Cardiac muscle cell (in vitro differentiated cells and primary cell): ENCODE results near the gene WRAP73. TPM values are rescaled to one million over a fixed set of nuclear protein-coding genes. Genes with fewer than 3 reads are reported as not detected.
A peak's percentile ranks its signal among the peaks of the same experiment; 100 is the strongest.

Experiments
- DNase-seq, 2 donors: peaks; one replicate each; pipeline versions ENCODE4 v3.0.0 to v3.0.0-alpha.2; 2010 to 2017; ENCODE audit warnings: low read depth in 1 of 2, low spot score in 1 of 2
- H3K27ac ChIP-seq: fragments of 200-600 bp; sonication (generic); 2 replicates; pipeline ENCODE4 v1.5.1; 2016
- H3K27me3 ChIP-seq: fragments of 200-600 bp; sonication (generic); 2 replicates; pipeline ENCODE4 v1.6.0; 2016; ENCODE audit warnings: control low read depth
- H3K36me3 ChIP-seq: fragments of 200-600 bp; sonication (generic); 2 replicates; pipeline ENCODE4 v1.5.1; 2016; ENCODE audit warnings: control low read depth
- H3K4me1 ChIP-seq: fragments of 200-600 bp; sonication (generic); 2 replicates; pipeline ENCODE4 v1.8.1; 2017; ENCODE audit warnings: low read depth, mild to moderate bottlenecking, mixed run types
- H3K4me3 ChIP-seq: fragments of 200-600 bp; sonication (generic); 2 replicates; pipeline ENCODE4 v1.5.1; 2016; ENCODE audit warnings: mild to moderate bottlenecking
- H3K9me3 ChIP-seq: fragments of 200-600 bp; sonication (generic); 2 replicates; pipeline ENCODE4 v1.5.1; 2017; ENCODE audit warnings: low read depth, mild to moderate bottlenecking, control low read depth
- CTCF ChIP-seq: IDR thresholded peaks from 2 replicates; pipeline ENCODE4 v1.5.1; 2012; ENCODE audit warnings: low read depth, mild to moderate bottlenecking, low read length
- polyA plus RNA-seq: library from polyadenylated mRNA; unstranded; fragments of >200 nt; fragmentation: Nextera tagmentation; extraction: Ambion mirVana; gene quantifications from 2 replicates; pipeline ENCODE4 v1.2.1, GENCODE V29; 2016
- total RNA-seq: library from RNA; depleted of rRNA; stranded (reverse); fragments of >200 nt; gene quantifications from 2 replicates; pipeline ENCODE4 v1.2.3, GENCODE V29; 2016

WRAP73 gene
- total and polyA plus RNA-seq, 2 experiments from 2014 or later, result 21.6 to 25.9 TPM

DNA sequence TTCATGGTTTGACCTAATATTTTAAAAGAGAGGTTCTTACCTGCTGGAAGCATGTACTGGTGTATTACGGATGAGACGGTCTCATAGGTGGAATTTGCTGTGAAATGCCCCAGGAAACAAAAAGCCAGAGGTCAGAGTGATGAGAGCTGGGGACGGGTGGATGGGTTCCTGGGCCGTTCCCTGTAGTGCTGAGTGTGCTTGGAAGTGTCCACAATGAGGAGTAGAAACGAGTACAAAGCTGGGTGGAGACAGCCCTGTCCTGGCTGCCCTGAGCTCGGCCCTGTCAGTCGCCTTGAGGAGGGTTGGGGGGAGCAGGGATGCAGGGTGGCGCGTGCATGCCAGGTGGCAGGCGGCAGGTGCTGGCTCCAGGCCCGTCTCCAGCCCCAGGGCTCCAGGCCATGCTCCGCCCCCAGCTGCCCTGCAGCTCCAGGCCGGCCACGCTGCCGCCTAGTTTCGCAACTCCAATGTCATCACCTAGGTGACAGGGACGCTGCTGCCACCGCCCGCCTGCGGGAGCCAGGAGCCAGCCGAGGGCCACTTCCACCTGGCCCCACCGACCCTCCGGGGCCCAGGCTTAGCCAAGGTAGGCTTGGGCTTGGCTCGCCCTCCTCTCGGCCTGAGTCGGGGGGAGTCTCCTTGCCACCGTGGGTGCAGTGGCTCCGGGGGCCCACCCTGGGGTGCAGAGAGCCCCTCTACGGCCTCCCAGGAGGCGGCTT lies 18.8 kb upstream of the WRAP73 start:
- Histone ChIP-seq H3K9me3 (no peaks in the 10 kb centered on the region), H3K4me1 (no peaks in the 10 kb centered on the region), H3K27me3 (peaks cover 29% of the 10 kb centered on the region), H3K27ac (no peak overlapping the region), H3K4me3 (no peak overlapping the region), H3K36me3 (no peaks in the 10 kb centered on the region)
- no peak for TF ChIP-seq CTCF
- peak; percentile 26 to 88 for DNase-seq

- Histone ChIP-seq H3K36me3 (no peaks in the 10 kb centered on the region), H3K27ac (no peak overlapping the region), H3K9me3 (no peaks in the 10 kb centered on the region), H3K4me3 (no peak overlapping the region), H3K27me3 (peaks cover 30% of the 10 kb centered on the region), H3K4me1 (no peaks in the 10 kb centered on the region)
- DNase-seq, result no peak
- TF ChIP-seq CTCF, result no peak
Observed at GRCh38 chr1:3668148-3668547, 18.2 kb upstream of the WRAP73 start.

GRCh38 chr1:3664700-3665375 lies 14.9 kb upstream of the WRAP73 start:
- no peak overlapping the region for H3K27ac ChIP-seq
- H3K36me3 ChIP-seq, result no peaks in the 10 kb centered on the region
- no peaks in the 10 kb centered on the region for H3K9me3 ChIP-seq
- H3K4me3 ChIP-seq, result no peak overlapping the region
- H3K4me1 ChIP-seq, result no peaks in the 10 kb centered on the region
- peaks cover 32% of the 10 kb centered on the region for H3K27me3 ChIP-seq
- no peak for TF ChIP-seq CTCF
- DNase-seq, result no peak

DNA sequence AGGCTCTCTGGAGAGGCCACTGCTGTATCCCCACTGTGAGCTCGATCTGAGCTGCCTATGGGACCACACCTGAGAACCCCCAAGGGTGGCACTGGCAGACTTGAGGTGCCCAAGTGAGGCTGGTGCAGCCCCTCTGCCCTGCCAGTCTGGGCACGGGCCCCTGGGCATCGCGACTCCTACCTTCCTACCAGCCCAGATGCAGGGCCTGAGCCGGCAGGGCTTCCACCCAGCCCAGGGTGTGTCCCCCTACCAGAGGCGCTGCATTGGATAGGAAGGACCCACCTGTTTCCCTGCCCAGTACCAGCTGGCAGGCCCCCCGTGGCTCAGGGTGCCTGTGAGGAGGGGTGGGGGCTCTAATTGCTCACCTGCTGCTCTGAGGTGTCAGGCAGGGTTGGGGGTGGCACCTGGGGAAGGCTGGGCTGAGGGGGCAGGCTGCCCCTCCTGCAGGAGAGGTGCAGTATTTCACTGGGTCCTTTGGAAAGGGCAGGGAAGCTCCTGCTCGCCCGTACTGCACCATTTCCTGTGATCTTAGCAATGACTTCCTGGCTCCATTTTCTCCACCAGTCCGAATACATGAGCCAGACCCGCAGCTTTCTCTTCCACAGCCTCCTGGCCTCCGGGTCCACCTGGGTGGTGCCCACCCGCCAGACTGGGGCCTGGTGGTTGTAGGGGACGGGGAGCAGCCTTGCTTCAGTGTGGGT lies 14.2 kb upstream of the WRAP73 start:
- DNase-seq, result no peak
- Histone ChIP-seq H3K36me3 (no peaks in the 10 kb centered on the region), H3K4me3 (no peak overlapping the region), H3K4me1 (no peaks in the 10 kb centered on the region), H3K27me3 (peaks cover 27% of the 10 kb centered on the region), H3K27ac (no peak overlapping the region), H3K9me3 (no peaks in the 10 kb centered on the region)
- TF ChIP-seq CTCF, result no peak

GRCh38 chr1:3662080-3662671 lies 12.3 kb upstream of the WRAP73 start:
- no peaks in the 10 kb centered on the region for H3K4me1 ChIP-seq
- TF ChIP-seq CTCF, result no peak
- no peak overlapping the region for H3K27ac ChIP-seq
- H3K36me3 ChIP-seq, result no peaks in the 10 kb centered on the region
- no peak for DNase-seq
- H3K27me3 ChIP-seq, result peaks cover 35% of the 10 kb centered on the region
- no peak overlapping the region for H3K4me3 ChIP-seq
- no peaks in the 10 kb centered on the region for H3K9me3 ChIP-seq
